ENCODE results near the gene NEBL. TPM values are rescaled to one million over a fixed set of nuclear protein-coding genes. Genes with fewer than 3 reads are reported as not detected.

The NEBL gene
- total and polyA plus RNA-seq, 2 experiments from 2014 or later: 6.3 to 12.3 TPM

GRCh38 chr10:20891338-20891714, 5.8 kb downstream of the NEBL start:
- Histone ChIP-seq H3K79me2 (no peaks in the 10 kb centered on the region), H3K4me2 (no peak overlapping the region), H3K36me3 (replicated peaks; ENCODE audit: insufficient read depth, low read depth) (no peaks in the 10 kb centered on the region), H4K20me1 (ENCODE audit: insufficient read depth, poor library complexity, severe bottlenecking) (no peaks in the 10 kb centered on the region), H3K9me2 (replicated peaks; ENCODE audit: insufficient read depth) (no peaks in the 10 kb centered on the region), H3K27me3 (no peaks in the 10 kb centered on the region), H3K27ac (no peak overlapping the region), H2AFZ (no peak overlapping the region), H3K4me3 (no peak overlapping the region), H3K9me3 (ENCODE audit: low read depth) (no peaks in the 10 kb centered on the region), H3K4me1 (ENCODE audit: insufficient read depth) (peaks cover 19% of the 10 kb centered on the region)
- TF ChIP-seq EZH2phosphoT487 (IDR thresholded peaks at IDR 0.05; ENCODE audit: low read depth, severe bottlenecking, unreplicated experiment): no peak
- no peak for TF ChIP-seq EZH2 (IDR thresholded peaks at IDR 0.05; ENCODE audit: borderline replicate concordance)
- no peak for TF ChIP-seq CTCF (IDR thresholded peaks at IDR 0.05; ENCODE audit: poor library complexity)
- 23% methylated on average over 2 of the region's 2 CpGs for WGBS (ENCODE audit: low lambda C conversion rate, missing lambda C conversion rate)
- DNase-seq (ENCODE audit: low spot score): peak; percentile 11

- H3K27ac ChIP-seq: no peak overlapping the region
- no peaks in the 10 kb centered on the region for H3K79me2 ChIP-seq
- no peaks in the 10 kb centered on the region for H4K20me1 ChIP-seq (ENCODE audit: insufficient read depth, poor library complexity, severe bottlenecking)
- TF ChIP-seq EZH2 (IDR thresholded peaks at IDR 0.05; ENCODE audit: borderline replicate concordance) (no peak), EZH2phosphoT487 (IDR thresholded peaks at IDR 0.05; ENCODE audit: low read depth, severe bottlenecking, unreplicated experiment) (no peak), CTCF (IDR thresholded peaks at IDR 0.05; ENCODE audit: poor library complexity) (no peak)
- no peaks in the 10 kb centered on the region for H3K9me2 ChIP-seq (replicated peaks; ENCODE audit: insufficient read depth)
- H3K4me3 ChIP-seq: no peak overlapping the region
- no peak overlapping the region for H2AFZ ChIP-seq
- no peaks in the 10 kb centered on the region for H3K36me3 ChIP-seq (replicated peaks; ENCODE audit: insufficient read depth, low read depth)
- 58% methylated on average over 6 of the region's 6 CpGs for WGBS (ENCODE audit: low lambda C conversion rate, missing lambda C conversion rate)
- H3K27me3 ChIP-seq: no peaks in the 10 kb centered on the region
- H3K4me2 ChIP-seq: no peak overlapping the region
- DNase-seq (ENCODE audit: low spot score): no peak
- H3K9me3 ChIP-seq (ENCODE audit: low read depth): no peaks in the 10 kb centered on the region
- H3K4me1 ChIP-seq (ENCODE audit: insufficient read depth): peaks cover 19% of the 10 kb centered on the region
These were observed 6.4 kb downstream of the NEBL start for GRCh38 chr10:20890491-20891337.

- 43% methylated on average over 6 of the region's 6 CpGs for WGBS (ENCODE audit: low lambda C conversion rate, missing lambda C conversion rate)
- Histone ChIP-seq H3K9me2 (replicated peaks; ENCODE audit: insufficient read depth) (no peaks in the 10 kb centered on the region), H3K4me2 (no peak overlapping the region), H2AFZ (no peak overlapping the region), H4K20me1 (ENCODE audit: insufficient read depth, poor library complexity, severe bottlenecking) (no peaks in the 10 kb centered on the region), H3K27ac (no peak overlapping the region), H3K27me3 (no peaks in the 10 kb centered on the region), H3K36me3 (replicated peaks; ENCODE audit: insufficient read depth, low read depth) (no peaks in the 10 kb centered on the region), H3K9me3 (ENCODE audit: low read depth) (no peaks in the 10 kb centered on the region), H3K4me3 (no peak overlapping the region), H3K79me2 (no peaks in the 10 kb centered on the region), H3K4me1 (ENCODE audit: insufficient read depth) (peaks cover 19% of the 10 kb centered on the region)
- no peak for DNase-seq (ENCODE audit: low spot score)
- TF ChIP-seq CTCF (IDR thresholded peaks at IDR 0.05; ENCODE audit: poor library complexity) (no peak), EZH2 (IDR thresholded peaks at IDR 0.05; ENCODE audit: borderline replicate concordance) (no peak), EZH2phosphoT487 (IDR thresholded peaks at IDR 0.05; ENCODE audit: low read depth, severe bottlenecking, unreplicated experiment) (no peak)
These were observed 7.1 kb downstream of the NEBL start for GRCh38 chr10:20890009-20890408.
